ENCODE measurements around the gene MAST4.
A peak's percentile ranks its signal among the peaks of the same experiment; 100 is the strongest.

GRCh38 chr5:66828548-66829357, 232.6 kb downstream of the MAST4 start:
- TF ChIP-seq POLR2A (IDR thresholded peaks at IDR 0.05; ENCODE audit: low read depth, low read length), result no peak
- TF ChIP-seq SPI1 (IDR thresholded peaks at IDR 0.05; ENCODE audit: low read depth, low read length), result 0 out of 2 replicates have a peak, but pooled peaks have one; percentile 13
- TF ChIP-seq TAF1 (IDR thresholded peaks at IDR 0.05; ENCODE audit: low read depth, low read length), result no peak

All from GM12891 (cell line).